ENCODE results near the gene TWF2.

Gene TWF2

DNA sequence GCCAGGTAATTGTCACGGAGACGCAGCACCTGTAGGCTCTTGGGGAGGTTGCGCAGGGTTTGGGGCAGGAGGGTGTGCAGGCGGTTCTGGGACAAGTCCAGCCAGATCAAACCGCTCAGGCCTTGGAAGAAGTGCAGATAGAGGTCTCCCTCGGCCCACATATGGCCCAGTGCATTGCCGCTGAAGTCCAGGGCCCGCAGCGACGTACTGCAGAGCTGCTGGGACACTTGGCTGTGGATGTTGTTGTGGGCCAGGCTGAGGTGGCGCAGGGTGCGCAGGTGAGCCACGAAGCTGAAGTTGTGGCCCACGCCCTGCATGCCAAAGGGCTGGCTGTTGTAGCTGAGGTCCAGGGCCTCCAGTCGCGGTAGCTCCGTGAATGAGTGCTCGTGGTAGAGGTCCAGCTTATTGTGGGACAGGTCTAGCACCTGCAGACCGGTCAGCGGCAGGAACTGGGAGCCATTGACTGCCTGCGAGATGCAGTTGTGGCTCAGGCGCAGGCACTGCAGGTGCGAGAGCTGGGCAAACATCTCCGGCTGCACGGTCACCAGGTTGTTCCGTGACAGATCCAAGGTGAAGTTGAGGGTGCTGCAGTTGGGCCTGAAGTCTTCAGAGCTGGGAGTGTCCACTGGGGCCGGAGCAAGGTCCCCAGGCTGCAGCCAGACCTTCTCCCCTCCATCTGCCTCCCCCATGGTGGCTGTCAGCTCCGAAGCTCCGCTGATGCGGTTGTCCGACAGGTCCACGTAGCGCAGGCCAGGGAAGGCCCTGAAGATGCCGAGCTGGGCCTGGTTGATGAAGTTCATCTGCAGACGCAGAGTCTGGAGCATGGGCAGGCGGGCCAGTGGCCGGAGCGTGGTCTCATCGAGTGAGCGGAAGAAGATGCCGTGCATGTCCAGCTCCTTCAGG lies 16.4 kb downstream of the TWF2 start:
- no peak for DNase-seq (ENCODE audit: low read depth in 3 of 3)

DNA sequence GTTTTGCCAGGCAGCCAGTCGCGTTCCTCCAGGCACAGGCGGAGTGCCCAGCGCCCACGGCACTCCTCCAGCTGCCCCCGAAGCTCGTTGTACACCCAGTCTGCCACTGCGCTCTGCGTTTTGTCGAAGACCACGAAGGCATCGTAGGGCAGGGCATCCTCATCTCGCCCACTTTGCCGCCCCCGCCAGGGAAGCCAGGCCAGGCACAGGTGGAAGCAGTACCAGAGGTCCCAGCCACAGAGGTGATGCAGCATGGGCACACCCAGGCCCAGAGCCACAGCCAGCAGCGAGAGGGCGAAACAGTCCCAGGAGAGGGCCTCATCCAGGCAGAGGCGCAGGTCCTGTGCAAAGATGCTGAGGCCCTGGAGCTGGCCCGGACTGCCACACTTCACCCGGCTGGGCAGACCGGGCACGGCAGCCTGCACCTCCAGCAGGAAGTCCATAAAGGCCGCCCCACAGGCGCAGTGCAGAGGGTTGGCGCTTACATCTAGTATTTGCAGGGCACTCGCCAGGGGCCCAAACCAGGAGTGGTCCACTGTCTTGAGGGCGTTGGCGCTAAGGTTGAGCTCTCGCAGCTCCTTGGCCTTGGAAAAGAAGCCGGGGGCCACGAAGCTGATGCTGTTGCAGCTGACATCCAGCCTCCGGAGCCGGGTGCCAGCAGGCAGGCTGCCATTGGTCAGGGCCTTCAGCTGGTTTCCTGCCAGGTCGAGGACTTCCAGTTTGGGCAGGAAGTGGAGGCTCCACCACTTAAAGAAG lies 17.2 kb downstream of the TWF2 start:
- DNase-seq (ENCODE audit: low read depth in 3 of 3) = no peak

DNA sequence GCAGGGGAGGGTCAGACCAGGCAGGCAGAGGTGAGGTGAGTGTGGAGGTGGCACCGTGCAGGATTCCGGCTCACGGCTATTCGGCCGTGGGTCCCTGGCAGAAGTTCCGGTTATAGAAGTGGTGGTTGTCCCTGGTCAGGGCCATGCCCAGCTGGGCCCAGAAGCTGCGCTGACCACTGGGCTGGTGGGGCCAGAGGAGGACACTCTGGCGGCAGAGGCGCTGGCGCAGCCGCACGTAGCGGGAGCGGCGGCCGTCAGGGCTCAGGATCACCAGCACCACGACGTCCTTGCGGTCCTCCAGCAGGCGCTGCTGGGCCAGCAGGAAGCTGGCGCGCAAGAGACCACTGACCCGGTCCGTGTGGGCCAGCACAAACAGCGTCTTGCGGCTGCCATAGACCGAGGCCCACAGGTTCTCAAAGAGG lies 17.8 kb downstream of the TWF2 start:
- no peak for DNase-seq (ENCODE audit: low read depth in 3 of 3)

DNA sequence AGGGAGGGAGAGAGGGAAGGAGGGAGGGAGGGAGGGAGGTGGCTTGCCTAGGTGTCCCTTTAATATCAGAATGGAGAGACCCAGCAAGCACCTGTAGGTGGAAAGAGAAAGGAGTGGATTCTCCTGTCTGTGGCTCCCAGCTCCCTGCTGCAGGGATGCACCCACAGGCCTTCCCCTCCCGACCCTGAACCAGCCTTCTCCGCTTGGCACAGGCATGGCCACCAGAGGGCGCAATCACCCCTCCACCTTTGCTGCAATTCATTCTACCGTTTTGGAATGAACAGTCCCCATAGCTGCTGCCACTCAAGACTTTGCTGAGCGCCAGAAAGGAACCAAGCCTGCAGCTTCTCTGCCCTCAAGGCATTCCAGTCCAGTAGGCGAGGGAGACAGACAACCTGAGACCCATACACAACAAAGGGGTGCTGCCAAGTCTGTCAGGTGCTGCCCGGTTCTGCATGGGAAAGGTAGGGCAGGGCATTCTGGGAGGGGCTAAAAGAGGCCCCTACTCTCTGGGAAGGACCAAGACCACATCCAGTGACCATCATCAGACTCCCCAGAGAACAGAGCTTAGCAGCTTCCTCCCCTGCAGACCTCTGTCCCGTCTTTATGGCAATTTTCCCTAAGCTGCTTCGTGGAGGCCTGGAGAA lies 18.5 kb downstream of the TWF2 start:
- peak; percentile 77 to 89 (median 84) for DNase-seq (ENCODE audit: low read depth in 3 of 3)

DNA sequence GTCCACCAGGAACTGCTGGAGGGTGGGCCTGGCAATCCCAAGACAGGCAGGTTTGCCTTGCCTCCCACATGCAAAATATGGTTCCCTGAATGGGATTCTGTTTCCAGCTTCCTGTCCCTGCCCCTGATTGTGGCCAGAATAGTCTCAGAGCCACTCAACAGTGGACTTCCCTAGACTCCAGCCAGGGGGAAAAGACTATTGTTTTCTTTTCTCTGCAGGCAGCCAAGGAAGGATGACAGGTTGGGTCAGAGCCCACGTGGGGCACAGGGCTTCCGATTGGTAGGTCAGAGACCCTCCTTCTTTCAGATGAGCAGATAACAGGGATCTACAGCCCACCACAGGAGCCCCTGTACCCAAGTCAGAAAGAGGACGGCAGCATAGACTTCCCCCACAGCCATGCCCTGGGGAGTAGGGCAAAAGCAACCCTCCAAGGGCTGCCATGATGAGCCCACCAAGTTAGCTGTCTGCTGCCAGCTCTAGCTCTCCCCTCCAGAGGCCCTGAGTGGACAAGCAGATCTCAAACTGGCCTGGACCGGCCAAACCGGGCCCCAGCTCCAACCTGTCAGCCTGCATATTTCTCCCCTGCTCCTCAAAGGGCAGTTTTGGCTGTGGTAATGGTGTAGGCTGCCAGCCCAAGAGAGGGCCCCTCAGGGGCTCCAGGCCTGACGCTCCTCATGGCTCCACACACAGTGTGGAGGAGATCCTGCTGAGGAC lies 19.9 kb downstream of the TWF2 start:
- no peak for DNase-seq (ENCODE audit: low read depth in 3 of 3)

DNA sequence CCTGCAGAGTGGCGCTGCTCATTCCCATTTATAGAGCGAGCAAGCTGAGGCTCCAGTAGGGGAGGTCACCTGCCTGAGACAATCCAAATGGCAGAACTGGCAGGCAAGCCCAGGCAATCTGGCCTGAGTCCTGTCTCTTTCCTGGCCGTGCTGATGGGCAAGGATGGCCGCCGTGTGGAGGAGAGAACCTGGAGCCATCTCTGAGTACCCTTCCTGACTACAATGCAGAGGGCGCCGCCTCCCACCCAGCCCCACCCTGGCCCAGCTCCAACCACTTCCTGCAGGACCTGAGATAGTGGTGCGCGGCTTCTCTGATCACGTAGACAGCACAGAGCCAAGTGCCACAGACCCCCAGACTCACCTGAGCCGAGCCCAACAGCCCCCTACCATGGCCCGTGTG lies 20.5 kb downstream of the TWF2 start:
- no peak for DNase-seq (ENCODE audit: low read depth in 3 of 3)

DNA sequence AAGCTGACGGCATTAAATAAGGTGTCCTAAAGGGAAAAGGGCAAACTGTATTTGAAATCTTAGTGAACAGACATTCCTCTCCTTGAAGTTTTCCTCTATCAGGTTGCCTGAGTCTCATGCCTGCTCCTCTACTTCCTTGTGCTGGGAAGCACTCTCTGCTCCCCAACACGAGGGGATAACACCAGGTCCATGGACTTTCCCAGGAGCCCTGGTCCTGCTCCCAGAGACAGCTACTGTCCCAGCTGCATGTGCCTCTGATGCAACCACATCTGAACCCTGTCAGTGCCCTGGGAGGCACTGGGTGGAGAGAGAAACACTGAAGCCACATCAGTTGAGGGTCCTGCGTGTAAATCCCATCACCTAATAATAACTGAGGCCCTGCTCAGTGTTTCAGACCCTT lies 20.9 kb downstream of the TWF2 start:
- DNase-seq (ENCODE audit: low read depth in 3 of 3) = no peak

DNA sequence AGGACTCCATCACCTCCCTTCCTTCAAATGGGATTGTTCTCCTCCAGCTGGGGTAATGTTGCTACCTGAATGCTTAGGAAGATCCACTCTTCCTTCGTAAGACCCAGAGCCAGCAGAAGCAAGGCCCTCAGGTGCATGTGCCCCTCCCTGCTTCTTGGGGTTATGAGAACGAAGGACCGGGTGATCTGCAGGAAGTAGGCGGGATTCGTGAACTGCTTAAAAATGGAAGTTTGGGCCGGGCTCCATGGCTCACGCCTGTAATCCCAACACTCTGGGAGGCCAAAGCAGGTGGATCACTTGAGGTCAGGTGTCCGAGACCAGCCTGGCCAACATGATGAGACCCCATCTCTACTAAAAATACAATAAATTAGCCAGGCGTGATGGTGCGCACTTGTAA lies 21.6 kb downstream of the TWF2 start:
- no peak for DNase-seq (ENCODE audit: low read depth in 3 of 3)

DNA sequence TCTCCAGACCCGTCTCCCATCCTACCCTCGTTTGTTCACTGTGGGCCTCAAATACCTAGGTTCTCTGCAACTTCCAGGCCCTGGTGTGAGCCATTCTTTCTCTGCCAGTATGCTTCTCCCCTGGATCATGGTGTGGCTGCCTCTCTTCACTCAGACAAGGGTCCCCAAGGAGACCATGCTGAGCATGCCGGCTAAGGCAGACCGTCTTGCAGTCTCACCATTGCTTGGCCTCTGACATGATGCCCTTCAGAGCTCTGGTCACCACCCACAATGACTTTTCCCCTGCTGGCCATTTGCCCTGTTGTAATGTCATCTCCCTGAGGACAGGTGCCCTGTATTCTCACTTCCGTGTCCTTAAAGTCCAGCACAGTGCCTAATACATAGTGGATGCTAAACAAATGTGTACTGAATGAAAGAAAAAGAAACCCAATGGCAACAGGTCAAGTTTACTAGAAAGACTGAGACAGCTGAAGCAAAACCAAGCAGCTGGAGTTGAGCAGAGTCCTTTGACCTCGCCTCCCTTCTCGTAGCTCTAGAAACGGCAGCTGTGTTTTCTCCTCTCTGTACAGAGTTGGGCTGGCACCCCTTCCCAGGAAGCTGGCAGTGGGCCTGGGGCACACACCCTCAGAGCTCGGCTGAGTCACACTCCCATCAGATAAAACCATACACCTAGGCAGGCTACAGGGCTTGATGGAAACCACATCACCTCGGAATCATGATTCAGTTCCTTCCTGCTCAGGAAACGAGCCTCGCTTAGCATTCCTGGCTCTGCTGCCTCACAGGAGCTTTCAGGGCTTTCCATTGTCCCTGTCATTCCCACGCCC lies 22.2 kb downstream of the TWF2 start:
- peak in 1 of 3 experiments; percentile 57 for DNase-seq (ENCODE audit: low read depth in 3 of 3)

DNA sequence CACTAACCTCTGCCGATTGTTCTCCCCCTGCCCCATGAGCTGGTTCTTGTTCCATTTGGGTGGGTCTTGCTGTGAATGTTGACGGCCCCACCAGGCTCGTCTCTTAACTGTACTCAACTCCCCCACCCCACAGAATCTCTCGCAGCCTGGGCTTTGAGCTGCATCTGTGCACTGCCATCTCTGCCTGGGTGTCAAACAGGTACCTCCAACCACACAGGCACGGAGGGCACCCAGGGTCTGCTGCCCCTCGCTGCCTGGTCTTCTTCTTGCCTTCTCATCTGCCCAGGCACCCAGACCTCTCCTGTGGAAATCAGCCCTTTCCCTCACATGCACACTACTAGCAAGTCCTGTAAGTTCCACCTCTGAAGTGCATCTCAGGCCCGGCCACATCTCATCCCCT lies 23.6 kb downstream of the TWF2 start:
- no peak for DNase-seq (ENCODE audit: low read depth in 3 of 3)

DNA sequence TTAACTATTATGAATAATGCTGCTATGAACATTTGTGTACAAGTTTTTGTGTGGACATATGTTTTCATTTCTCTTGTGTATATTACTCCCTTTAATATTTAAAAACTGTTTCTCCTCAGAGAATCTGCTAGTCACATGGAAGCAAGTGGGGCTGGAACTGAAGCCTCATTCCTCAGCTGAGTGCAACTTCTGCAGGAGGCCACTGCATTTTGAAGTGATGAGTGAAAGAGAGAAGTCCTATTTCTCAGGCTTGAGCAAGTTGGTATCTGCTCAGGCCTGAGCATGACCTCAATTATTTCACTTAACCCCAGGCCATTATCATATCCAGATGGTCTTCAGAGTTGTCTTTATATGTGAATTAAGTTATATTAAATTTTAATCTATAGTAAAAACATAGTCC lies 25.1 kb downstream of the TWF2 start:
- no peak for DNase-seq (ENCODE audit: low read depth in 3 of 3)

DNA sequence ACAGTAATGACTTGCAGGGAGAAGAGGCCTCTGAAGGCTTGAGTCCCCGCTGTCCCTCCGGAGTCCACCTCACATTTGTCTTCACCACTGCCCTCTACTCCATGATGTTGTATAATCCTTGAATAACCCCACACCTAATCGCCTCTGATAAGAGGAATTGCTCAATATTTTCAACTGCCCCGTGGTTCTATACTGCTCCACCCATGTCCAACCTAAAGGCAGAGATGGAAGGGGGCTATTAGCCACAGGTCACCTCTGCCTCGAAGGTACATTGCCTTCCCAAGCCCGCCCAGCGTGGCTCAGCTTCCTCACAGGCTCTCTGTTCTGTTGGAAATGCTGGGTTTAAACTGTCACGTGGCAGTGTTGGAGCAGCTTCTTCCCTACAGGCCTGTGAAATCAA lies 26.0 kb downstream of the TWF2 start:
- DNase-seq (ENCODE audit: low read depth in 3 of 3) = no peak

DNA sequence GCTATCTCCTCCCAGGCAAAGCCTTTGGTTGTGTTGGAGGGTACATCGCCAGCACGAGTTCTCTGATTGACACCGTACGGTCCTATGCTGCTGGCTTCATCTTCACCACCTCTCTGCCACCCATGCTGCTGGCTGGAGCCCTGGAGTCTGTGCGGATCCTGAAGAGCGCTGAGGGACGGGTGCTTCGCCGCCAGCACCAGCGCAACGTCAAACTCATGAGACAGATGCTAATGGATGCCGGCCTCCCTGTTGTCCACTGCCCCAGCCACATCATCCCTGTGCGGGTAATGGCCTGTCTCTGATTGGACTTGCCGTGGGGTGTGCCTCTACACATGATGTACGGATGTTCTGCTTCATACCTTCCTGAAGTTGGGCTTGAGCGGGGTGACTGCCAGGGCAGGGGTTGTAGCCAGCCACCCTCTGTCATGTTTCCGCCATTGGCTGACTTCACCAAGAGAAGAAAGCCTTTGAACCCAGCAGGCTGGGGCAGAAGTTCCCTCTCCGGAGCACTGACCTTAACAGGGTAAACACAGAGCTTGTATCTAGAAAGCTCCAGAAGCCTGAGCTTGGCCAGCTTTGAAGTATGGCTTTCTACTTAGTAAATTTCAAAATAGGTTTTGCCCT lies 27.6 kb downstream of the TWF2 start:
- DNase-seq (ENCODE audit: low read depth in 3 of 3) = no peak

DNA sequence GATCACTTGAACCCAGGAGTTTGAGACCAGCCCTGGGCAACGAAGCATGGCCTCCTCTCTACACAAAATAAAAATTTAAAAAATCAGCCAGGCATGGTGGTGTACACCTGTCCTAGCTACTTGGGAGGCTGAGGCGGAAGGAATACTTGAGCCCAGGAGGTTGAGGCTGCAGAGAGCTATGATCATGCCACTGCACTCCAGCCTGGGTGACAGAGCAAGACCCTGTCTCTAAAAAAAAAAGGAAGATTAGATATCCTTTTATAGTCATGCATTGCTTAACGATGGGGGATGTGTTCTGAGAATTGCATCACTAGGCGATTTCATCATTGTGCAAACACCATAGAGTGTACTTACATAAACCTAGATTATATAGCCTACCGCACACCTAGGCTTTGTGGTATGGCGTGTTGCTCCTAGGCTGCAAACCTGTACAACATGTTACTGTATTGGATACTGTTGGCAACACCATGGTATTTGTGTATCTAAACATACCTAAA lies 28.4 kb downstream of the TWF2 start:
- DNase-seq (ENCODE audit: low read depth in 3 of 3) = no peak

DNA sequence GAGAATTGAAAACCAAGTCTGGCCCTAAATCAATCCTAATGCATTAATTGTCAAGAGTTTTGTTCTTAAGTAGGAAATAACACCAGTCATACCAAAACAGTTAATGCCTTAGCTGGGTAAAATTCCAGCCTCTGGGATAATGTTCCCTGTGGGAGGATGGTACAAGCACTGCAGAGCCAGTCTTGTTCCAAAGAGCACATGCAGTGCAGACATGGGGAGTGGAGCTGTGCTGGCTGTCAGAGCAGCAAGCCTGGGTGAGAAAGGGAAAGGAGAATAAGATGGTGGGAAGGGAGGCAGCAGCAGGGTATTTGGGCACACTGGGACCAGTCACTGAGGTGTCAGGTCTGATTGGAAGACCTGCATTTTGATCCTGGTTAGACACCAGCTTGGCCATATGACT lies 28.9 kb downstream of the TWF2 start:
- no peak for DNase-seq (ENCODE audit: low read depth in 3 of 3)

DNA sequence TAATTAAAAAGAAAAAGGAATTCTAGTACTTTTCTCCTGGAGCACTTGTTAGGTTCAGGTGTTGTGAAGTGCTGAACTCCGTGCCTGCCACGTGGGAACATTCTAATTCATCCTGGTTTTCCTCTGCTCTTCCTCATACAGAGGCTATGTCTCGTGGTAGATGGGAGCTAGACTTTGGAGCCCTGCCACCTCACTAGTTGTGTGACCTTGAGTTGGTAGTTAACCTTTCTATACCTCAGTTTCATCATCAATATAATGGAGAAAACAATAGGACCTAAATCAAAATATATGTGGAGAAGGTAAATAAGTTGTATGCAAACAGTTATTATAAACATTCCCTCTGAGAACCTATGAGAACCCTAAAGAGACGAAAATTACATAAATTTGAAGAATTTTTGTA lies 30.4 kb downstream of the TWF2 start:
- DNase-seq (ENCODE audit: low read depth in 3 of 3) = no peak

DNA sequence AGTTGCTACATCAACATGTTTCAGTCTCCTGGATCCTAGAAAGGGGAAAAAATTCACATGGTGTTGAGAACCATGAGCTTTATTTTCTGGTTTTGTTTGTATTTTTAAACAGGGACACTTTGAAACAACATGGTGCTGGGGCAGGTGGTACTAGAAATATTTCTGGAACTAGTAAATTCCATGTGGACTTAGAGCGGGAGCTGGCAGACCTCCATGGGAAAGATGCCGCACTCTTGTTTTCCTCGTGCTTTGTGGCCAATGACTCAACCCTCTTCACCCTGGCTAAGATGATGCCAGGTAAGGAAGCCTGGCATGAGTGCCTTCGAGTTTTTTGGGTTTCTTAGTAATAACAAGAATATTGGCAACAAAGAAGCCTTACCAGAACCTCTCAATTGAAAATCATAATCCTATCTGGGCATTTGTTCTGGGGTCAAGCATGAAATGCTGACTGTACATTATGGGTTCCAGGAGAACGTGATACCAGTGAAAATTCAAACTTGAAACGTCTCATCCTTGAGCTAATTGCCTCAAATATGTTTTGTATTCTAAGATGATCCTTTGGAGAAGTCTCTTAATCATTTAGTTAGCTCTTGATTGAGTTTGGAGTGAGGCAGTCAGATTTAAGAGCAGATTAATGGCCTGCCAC lies 33.1 kb downstream of the TWF2 start:
- no peak for DNase-seq (ENCODE audit: low read depth in 3 of 3)

DNA sequence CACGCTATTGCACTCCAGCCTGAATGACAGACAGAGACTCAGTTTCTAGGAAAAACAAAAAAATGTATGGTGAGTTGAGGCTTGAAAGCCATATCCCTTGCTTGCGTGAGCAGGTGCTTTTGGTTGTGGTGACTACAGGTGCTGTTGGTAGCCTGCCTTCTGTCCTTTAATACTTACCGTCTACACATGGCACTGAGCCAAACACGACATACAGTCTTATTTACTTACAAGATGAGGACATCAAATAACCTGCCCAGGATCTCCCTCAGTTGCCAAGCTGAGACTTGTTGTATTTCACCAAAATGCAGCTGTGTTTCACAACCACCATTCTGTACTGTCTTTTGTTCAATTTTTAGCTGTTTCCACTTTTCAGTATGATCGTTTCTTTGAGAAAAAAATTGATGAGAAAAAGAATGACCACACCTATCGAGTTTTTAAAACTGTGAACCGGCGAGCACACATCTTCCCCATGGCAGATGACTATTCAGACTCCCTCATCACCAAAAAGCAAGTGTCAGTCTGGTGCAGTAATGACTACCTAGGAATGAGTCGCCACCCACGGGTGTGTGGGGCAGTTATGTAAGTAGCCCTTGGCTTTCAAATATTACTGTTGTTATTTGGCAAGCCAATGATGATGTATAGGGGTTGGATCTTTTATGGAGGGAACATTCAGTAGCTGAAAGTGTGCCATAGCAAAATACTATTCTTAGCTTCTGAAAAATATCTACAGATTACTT lies 34.5 kb downstream of the TWF2 start:
- DNase-seq (ENCODE audit: low read depth in 3 of 3) = no peak

DNA sequence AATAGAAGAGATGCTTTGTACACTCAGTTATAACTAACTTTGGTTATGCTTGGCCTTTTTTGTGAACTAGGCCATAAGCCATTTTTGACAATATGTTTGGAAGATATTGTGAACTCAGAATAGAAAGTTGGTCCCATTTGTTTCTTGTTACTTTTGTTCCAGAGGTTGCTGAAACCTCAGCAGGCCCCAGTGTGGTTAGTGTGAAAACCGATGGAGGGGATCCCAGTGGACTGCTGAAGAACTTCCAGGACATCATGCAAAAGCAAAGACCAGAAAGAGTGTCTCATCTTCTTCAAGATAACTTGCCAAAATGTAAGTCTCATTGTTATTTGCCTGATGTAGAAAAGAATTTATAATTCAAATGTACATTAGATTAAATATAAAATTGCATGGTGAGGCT lies 35.3 kb downstream of the TWF2 start:
- DNase-seq (ENCODE audit: low read depth in 3 of 3) = no peak

All from stimulated activated CD4-positive, alpha-beta T cell treated with anti-CD3 and anti-CD28 coated beads, TNF-alpha, amount 100 ng/mL, for 24 hours (primary cell).